Lower lobe of right lung (tissue), 2 donors: ENCODE results near the gene LRRC10. TPM values are rescaled to one million over a fixed set of nuclear protein-coding genes. Genes with fewer than 3 reads are reported as not detected.

Experiments used
- ATAC-seq, 2 donors: fragments of 200-7000 bp; cut with Tn5 transposase; one replicate each; pipeline ENCODE4 v1.9.1; 2020 to 2022; ENCODE audit warnings: mild to moderate bottlenecking in 2 of 2, moderate library complexity in 2 of 2
- DNase-seq: peaks from one replicate; pipeline ENCODE4 v3.0.0-alpha.2; 2020
- H3K27ac ChIP-seq: fragments of 200-600 bp; one replicate; pipeline ENCODE4 v1.8.0; 2022
- H3K27me3 ChIP-seq: fragments of 200-600 bp; one replicate; pipeline ENCODE4 v1.8.0; 2022; ENCODE audit warnings: low read depth
- H3K36me3 ChIP-seq: fragments of 200-600 bp; one replicate; pipeline ENCODE4 v1.8.0; 2022; ENCODE audit warnings: mild to moderate bottlenecking
- H3K4me1 ChIP-seq: fragments of 200-600 bp; one replicate; pipeline ENCODE4 v1.8.0; 2022
- H3K4me3 ChIP-seq: fragments of 200-600 bp; one replicate; pipeline ENCODE4 v1.8.0; 2022; ENCODE audit warnings: mild to moderate bottlenecking
- H3K9me3 ChIP-seq: fragments of 200-600 bp; one replicate; pipeline ENCODE4 v1.8.0; 2022
- intact Hi-C: fragments of 100-400 bp; cut with DNase I; formaldehyde crosslinking; loops from one replicate; pipeline ENCODE4 v1.11.0; 2022
- total RNA-seq: library from RNA; stranded (reverse); fragmentation: NEBNext Ultra II Directional; extraction: Animal tissue kit (Norgen Biotek cat#: 25700); gene quantifications from one replicate; pipeline ENCODE4 v1.2.1, GENCODE V29; 2021
- TF ChIP-seq, protein P1 (sequence below): fragments of 200-600 bp; IDR thresholded peaks from one replicate; pipeline ENCODE4 v1.8.0; 2022; ENCODE audit warnings: antibody characterized with exemption, mild to moderate bottlenecking
- donor health status: DM: no; HTN: yes; CAD: no; lungs with severe emphysema.

The LRRC10 gene
- total RNA-seq, 1 donor from 2014 or later, result not detected

DNA sequence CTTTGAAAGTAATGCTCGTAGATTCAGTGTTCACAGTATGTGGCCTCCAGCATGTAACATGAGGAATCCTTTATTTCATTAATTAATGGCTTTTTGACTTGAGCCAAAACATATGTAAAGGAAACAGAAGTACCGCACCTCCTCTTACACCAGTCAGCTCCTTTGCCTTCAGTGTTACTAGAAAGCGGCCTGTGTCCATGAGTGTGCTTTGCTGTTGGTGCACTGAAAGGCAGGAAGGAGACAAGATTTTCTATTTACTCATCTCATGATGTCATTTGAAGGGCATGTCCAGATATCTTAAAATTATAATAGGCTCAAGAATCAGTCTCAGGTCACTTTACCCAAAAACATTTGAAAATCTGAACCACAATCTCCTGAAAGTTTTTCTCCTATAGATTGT lies 35.4 kb downstream of the LRRC10 start:
- TF ChIP-seq, protein P1, sequence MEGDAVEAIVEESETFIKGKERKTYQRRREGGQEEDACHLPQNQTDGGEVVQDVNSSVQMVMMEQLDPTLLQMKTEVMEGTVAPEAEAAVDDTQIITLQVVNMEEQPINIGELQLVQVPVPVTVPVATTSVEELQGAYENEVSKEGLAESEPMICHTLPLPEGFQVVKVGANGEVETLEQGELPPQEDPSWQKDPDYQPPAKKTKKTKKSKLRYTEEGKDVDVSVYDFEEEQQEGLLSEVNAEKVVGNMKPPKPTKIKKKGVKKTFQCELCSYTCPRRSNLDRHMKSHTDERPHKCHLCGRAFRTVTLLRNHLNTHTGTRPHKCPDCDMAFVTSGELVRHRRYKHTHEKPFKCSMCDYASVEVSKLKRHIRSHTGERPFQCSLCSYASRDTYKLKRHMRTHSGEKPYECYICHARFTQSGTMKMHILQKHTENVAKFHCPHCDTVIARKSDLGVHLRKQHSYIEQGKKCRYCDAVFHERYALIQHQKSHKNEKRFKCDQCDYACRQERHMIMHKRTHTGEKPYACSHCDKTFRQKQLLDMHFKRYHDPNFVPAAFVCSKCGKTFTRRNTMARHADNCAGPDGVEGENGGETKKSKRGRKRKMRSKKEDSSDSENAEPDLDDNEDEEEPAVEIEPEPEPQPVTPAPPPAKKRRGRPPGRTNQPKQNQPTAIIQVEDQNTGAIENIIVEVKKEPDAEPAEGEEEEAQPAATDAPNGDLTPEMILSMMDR, result no peak
- H3K4me3 ChIP-seq, result no peak overlapping the region
- no peaks in the 10 kb centered on the region for H3K9me3 ChIP-seq
- H3K36me3 ChIP-seq, result peaks cover 59% of the 10 kb centered on the region
- ATAC-seq, result no peak
- no peak for DNase-seq
- no peaks in the 10 kb centered on the region for H3K27me3 ChIP-seq
- intact Hi-C loops, result no loop called here
- H3K27ac ChIP-seq, result no peak overlapping the region
- H3K4me1 ChIP-seq, result no peaks in the 10 kb centered on the region

DNA sequence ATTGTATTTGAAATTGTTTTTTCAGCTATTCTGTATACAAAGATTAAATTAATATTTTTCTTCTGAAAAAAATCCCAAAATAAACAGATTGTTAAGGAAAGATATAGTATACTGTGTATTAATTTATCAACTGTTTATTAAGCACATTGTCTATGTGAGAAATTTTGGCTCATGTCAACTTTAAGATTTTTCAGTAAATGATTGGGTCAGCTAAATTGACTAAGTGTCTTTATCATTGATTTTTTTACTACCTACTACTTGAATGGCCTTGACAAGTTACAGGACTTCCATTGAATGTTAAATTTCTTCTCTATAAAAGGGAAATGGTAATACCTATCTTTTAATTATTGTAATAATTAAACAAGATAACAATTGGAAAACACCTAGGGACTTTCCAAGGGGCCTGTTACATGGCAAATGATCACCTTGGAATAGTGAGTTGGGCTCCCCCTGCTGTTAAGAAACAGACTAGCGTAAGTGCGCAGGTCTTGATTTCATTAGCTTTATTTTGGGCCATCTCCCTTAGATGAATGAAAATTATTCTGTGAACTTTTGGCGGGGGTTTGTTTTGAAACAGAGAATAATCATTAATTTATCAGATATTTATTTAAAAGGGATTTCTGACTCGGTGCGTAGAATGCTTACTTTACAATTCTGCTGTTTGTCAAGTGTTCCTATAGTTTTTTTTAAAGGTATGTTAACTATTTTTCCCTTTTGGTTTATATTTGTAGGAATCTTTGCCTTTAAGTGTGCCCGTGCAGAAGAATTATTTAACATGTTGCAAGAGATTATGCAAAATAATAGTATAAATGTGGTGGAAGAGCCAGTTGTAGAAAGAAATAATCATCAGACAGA lies 39.9 kb downstream of the LRRC10 start:
- H3K4me1 ChIP-seq, result no peaks in the 10 kb centered on the region
- H3K36me3 ChIP-seq, result peaks cover 61% of the 10 kb centered on the region
- H3K9me3 ChIP-seq, result no peaks in the 10 kb centered on the region
- intact Hi-C loops, result no loop called here
- H3K27me3 ChIP-seq, result no peaks in the 10 kb centered on the region
- ATAC-seq (peak; percentile 84 to 85), DNase-seq (no peak)
- TF ChIP-seq, protein P1, result peak; percentile 84
- no peak overlapping the region for H3K27ac ChIP-seq
- no peak overlapping the region for H3K4me3 ChIP-seq

DNA sequence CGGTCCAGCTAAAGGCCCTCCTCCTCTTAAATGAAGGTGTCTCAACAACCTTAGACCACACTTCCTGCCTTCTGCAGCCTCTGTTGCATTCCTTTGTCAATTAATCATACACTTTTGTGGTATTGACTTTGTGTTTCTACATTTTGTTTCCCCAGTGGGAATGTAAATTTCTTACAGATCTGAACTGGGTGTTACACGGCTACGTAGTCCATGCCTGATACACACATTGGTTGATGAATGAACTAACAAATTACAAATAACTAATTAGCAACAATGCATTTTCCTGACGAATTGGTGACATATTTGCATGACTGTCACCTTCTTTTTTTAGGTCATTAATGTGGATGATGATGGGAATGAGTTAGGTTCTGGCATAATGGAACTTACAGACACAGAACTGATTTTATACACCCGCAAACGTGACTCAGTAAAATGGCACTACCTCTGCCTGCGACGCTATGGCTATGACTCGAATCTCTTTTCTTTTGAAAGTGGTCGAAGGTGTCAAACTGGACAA lies 40.6 kb downstream of the LRRC10 start:
- peak in 1 of 2 donors; percentile 19 for ATAC-seq
- H3K9me3 ChIP-seq, result no peaks in the 10 kb centered on the region
- TF ChIP-seq, protein P1, result no peak
- intact Hi-C loops, result no loop called here
- no peak overlapping the region for H3K27ac ChIP-seq
- peaks cover 59% of the 10 kb centered on the region for H3K36me3 ChIP-seq
- H3K4me1 ChIP-seq, result no peaks in the 10 kb centered on the region
- DNase-seq, result no peak
- no peak overlapping the region for H3K4me3 ChIP-seq
- no peaks in the 10 kb centered on the region for H3K27me3 ChIP-seq

GRCh38 chr12:69569236-69569635 lies 41.5 kb downstream of the LRRC10 start:
- H3K4me3 ChIP-seq, result no peak overlapping the region
- H3K9me3 ChIP-seq, result no peaks in the 10 kb centered on the region
- no peak overlapping the region for H3K27ac ChIP-seq
- no peaks in the 10 kb centered on the region for H3K27me3 ChIP-seq
- H3K4me1 ChIP-seq, result no peaks in the 10 kb centered on the region
- ATAC-seq (no peak), DNase-seq (no peak)
- peaks cover 50% of the 10 kb centered on the region for H3K36me3 ChIP-seq
- intact Hi-C loops, result no loop called here
- TF ChIP-seq, protein P1, result no peak

DNA sequence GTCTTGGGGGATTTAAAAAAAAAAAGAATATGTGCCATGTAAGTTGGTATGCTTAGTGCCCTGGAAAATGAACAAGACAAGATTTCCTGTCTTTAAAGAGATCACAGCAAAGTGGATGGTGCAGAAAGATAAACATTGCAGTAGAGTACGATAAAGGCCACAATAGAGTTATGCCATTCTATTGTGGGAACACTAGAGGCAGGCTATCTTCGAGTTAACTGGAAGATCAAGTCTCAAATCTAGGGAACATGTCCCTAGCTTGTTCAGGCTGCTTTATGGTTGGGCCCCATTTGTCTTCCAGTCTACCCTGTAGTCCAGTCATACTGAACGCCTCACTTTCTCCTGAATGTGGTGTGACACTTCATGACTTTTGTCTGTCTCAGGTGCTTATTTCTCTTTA lies 44.1 kb downstream of the LRRC10 start:
- ATAC-seq, result no peak
- intact Hi-C loops, result no loop called here
- DNase-seq, result no peak
- Histone ChIP-seq H3K4me3 (no peak overlapping the region), H3K9me3 (no peaks in the 10 kb centered on the region), H3K4me1 (no peaks in the 10 kb centered on the region), H3K27ac (no peak overlapping the region), H3K27me3 (no peaks in the 10 kb centered on the region), H3K36me3 (peaks cover 40% of the 10 kb centered on the region)
- TF ChIP-seq, protein P1, result no peak
